Fibroblast of mammary gland (primary cell): Measurements from ENCODE around the gene GNAL.

Source experiments
- DNase-seq: peaks from one replicate; pipeline ENCODE4 v3.0.0-alpha.2; 2010; ENCODE audit warnings: low read depth
- H3K4me3 ChIP-seq: 2 replicates; pipeline ENCODE4 v1.5.1; 2011; ENCODE audit warnings: low read depth, mild to moderate bottlenecking, low read length, moderate library complexity; ENCODE audit not compliant: control insufficient read depth
- CTCF ChIP-seq: conservative IDR thresholded peaks from 2 replicates; pipeline ENCODE4 v1.5.1; 2011; ENCODE audit warnings: low read depth, low read length, inconsistent platforms; ENCODE audit not compliant: control insufficient read depth, insufficient read depth

Gene GNAL

GRCh38 chr18:11757084-11757590 is 68.1 kb downstream of the GNAL start:
- TF ChIP-seq CTCF, result no peak
- no peak overlapping the region for H3K4me3 ChIP-seq
- DNase-seq, result no peak

- no peak for TF ChIP-seq CTCF
- no peak overlapping the region for H3K4me3 ChIP-seq
- no peak for DNase-seq
Measured at GRCh38 chr18:11759456-11759855, 70.4 kb downstream of the GNAL start.

GRCh38 chr18:11760498-11761167 is 71.6 kb downstream of the GNAL start:
- no peak for DNase-seq
- H3K4me3 ChIP-seq, result no peak overlapping the region
- no peak for TF ChIP-seq CTCF

GRCh38 chr18:11761553-11761952 is 72.5 kb downstream of the GNAL start:
- H3K4me3 ChIP-seq, result no peak overlapping the region
- TF ChIP-seq CTCF, result no peak
- no peak for DNase-seq

GRCh38 chr18:11762429-11762828 is 73.4 kb downstream of the GNAL start:
- no peak for DNase-seq
- no peak overlapping the region for H3K4me3 ChIP-seq
- no peak for TF ChIP-seq CTCF

- DNase-seq, result no peak
- TF ChIP-seq CTCF, result no peak
- no peak overlapping the region for H3K4me3 ChIP-seq
Measured at GRCh38 chr18:11767329-11767728, 78.3 kb downstream of the GNAL start.
